ENCODE results near the gene PAK1. TPM values are rescaled to one million over a fixed set of nuclear protein-coding genes. Genes with fewer than 3 reads are reported as not detected.

The PAK1 gene
- total and polyA plus RNA-seq, 9 of the 15 experiments (the other 6 are each of a cell fraction or from before 2014, with no cell fraction given): 0.52 to 11.7 (median 1.9) TPM

DNA sequence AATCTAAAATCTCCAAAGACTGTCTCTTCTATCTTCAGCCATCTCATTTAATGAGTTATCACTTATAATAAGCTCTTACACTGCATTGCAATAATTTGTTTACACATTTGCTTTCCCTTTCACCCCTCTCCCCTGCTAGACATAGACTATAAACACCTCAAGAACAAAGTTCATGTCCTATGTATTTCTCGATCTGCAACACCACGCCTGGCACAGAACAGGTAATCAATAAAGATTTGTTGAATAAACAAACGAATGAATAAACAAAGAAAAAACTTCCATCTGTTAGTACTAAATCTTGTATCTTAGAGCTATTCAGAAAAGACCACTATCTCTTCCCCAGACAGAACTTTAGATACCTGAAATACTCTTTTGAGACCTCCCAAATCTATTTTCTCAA, 77.6 kb downstream of the PAK1 start:
- Histone ChIP-seq H3K4me2 (ENCODE audit: insufficient read depth, low read length) (no peak overlapping the region), H3K4me1 (replicated peaks in 1 of 2; ENCODE audit: control insufficient read depth in 2 of 2, insufficient read depth in 2 of 2, low read length in 2 of 2) (no peaks in the 10 kb centered on the region), H3K27ac (ENCODE audit: extremely low read depth, low read depth, low read length) (no peak overlapping the region), H2AFZ (ENCODE audit: low read depth, low read length) (no peak overlapping the region), H3K9me3 (replicated peaks; ENCODE audit: control insufficient read depth, insufficient read depth, low read depth, low read length) (no peaks in the 10 kb centered on the region), H3K4me3 (no peak overlapping the region), H3K79me2 (ENCODE audit: control insufficient read depth, insufficient read depth, low read length) (no peaks in the 10 kb centered on the region), H4K20me1 (replicated peaks; ENCODE audit: control insufficient read depth, insufficient read depth, low read length) (no peaks in the 10 kb centered on the region), H3K9me1 (ENCODE audit: control insufficient read depth, insufficient read depth, low read length) (no peaks in the 10 kb centered on the region), H3K36me3 (ENCODE audit: control insufficient read depth, insufficient read depth, low read length) (no peaks in the 10 kb centered on the region), H3K9ac (ENCODE audit: insufficient read depth in 1 of 2, low read depth in 2 of 2, low read length in 2 of 2) (no peak overlapping the region), H3K27me3 (ENCODE audit: control insufficient read depth in 2 of 2, insufficient read depth in 2 of 2, low read length in 2 of 2) (peaks cover 0 to 2% of the 10 kb centered on the region in 2 experiments; a peak in 2 of 5 replicates)
- 0% methylated on average over 3 of the region's 3 CpGs for WGBS (ENCODE audit: insufficient coverage, low coverage, missing lambda C conversion rate)
- ATAC-seq (no peak), DNase-seq (ENCODE audit: extremely low read depth in 1 of 4, low spot score in 3 of 4) (no peak), FAIRE-seq (no peak)
- ChIA-PET CTCF (ENCODE audit: low intra/inter-chr PET ratio) (no interaction called here), POLR2A (interaction anchor here (0.7 to 1.3 kb wide), 2 partner anchors 15 to 1035 kb away, joined by 3 read pairs; no protein-coding TSS in a partner anchor)
- in situ Hi-C loops (cut with MboI): no loop called here
- TF ChIP-seq ETV6 (IDR thresholded peaks at IDR 0.05; ENCODE audit: borderline replicate concordance in 1 of 2, low read depth in 2 of 2, low read length in 1 of 2): no peak
- no peak for TF ChIP-seq ETV6 (CRISPR knock-in tag; IDR thresholded peaks at IDR 0.05; ENCODE audit: borderline replicate concordance)
- no peak for TF ChIP-seq ZFP30 (CRISPR knock-in tag; IDR thresholded peaks at IDR 0.05; ENCODE audit: borderline replicate concordance)
- no peak for TF ChIP-seq DMBX1 (CRISPR knock-in tag; IDR thresholded peaks at IDR 0.05; ENCODE audit: borderline replicate concordance)
- TF ChIP-seq STAG1 (CRISPR knock-in tag; IDR thresholded peaks at IDR 0.05; ENCODE audit: borderline replicate concordance): no peak
- no TSS peak for BruUV-seq (replicated peaks)
- intact Hi-C loops (cut with micrococcal nuclease): no loop called here

DNA sequence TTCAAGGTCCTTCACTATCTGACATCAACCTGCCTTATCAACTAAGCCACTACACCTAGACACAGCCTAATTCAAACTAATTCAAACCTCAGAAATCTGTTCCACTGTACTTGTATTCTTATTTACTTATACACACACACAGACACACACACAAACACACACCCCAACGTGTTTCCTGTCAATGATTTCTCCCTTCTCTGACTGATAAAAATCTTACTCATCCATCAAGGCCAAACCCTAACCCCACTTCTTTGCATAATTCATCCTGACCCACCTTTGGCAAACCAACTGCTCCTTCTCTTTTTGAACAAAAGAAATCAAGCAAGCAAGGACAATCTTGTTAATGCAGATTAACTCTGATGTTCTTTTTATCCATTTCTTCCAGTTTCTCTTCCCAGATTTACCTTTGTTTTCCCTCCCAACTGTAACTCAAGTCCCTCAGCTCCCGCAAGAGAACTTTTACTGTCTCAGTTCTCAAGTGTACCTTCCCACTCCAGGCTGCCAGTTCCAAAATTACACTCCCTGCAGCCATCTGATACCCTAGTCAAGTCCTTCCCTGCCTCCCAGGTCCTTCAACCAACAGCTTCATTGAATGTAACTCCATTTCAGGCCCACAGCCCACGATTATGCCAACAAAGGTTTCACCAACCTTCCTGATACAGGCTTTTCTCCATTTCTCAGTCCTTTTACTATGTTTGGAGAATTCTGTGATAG, 78.3 kb downstream of the PAK1 start:
- Histone ChIP-seq H3K27me3 (ENCODE audit: control insufficient read depth in 2 of 2, insufficient read depth in 2 of 2, low read length in 2 of 2) (peaks cover 0 to 5% of the 10 kb centered on the region in 2 experiments; a peak in 3 of 5 replicates), H3K36me3 (ENCODE audit: control insufficient read depth, insufficient read depth, low read length) (no peaks in the 10 kb centered on the region), H3K27ac (ENCODE audit: extremely low read depth, low read depth, low read length) (no peak overlapping the region), H3K4me3 (no peak overlapping the region), H2AFZ (ENCODE audit: low read depth, low read length) (no peak overlapping the region), H3K9me1 (ENCODE audit: control insufficient read depth, insufficient read depth, low read length) (no peaks in the 10 kb centered on the region), H3K9me3 (replicated peaks; ENCODE audit: control insufficient read depth, insufficient read depth, low read depth, low read length) (no peaks in the 10 kb centered on the region), H3K79me2 (ENCODE audit: control insufficient read depth, insufficient read depth, low read length) (no peaks in the 10 kb centered on the region), H3K9ac (ENCODE audit: insufficient read depth in 1 of 2, low read depth in 2 of 2, low read length in 2 of 2) (no peak overlapping the region), H3K4me2 (ENCODE audit: insufficient read depth, low read length) (no peak overlapping the region), H3K4me1 (replicated peaks in 1 of 2; ENCODE audit: control insufficient read depth in 2 of 2, insufficient read depth in 2 of 2, low read length in 2 of 2) (no peaks in the 10 kb centered on the region), H4K20me1 (replicated peaks; ENCODE audit: control insufficient read depth, insufficient read depth, low read length) (no peaks in the 10 kb centered on the region)
- no peak for TF ChIP-seq ZNF133 (CRISPR knock-in tag; IDR thresholded peaks at IDR 0.05)
- no peak for TF ChIP-seq BDP1 (IDR thresholded peaks at IDR 0.05; ENCODE audit: insufficient read depth, insufficient read length)
- no peak for TF ChIP-seq PHTF2 (CRISPR knock-in tag; IDR thresholded peaks at IDR 0.05)
- TF ChIP-seq SUPT5H (IDR thresholded peaks at IDR 0.05): no peak
- ChIA-PET POLR2A (no interaction called here), CTCF (ENCODE audit: low intra/inter-chr PET ratio) (no interaction called here)
- 0% methylated on average over 3 of the region's 3 CpGs for WGBS (ENCODE audit: insufficient coverage, low coverage, missing lambda C conversion rate)
- FAIRE-seq (no peak), DNase-seq (ENCODE audit: extremely low read depth in 1 of 4, low spot score in 3 of 4) (no peak), ATAC-seq (no peak)
- intact Hi-C loops (cut with micrococcal nuclease): no loop called here
- BruUV-seq (replicated peaks): no TSS peak
- in situ Hi-C loops (cut with MboI): no loop called here
